Large intestine (tissue), 3 donors: ENCODE results near the gene CLDN9. TPM values are rescaled to one million over a fixed set of nuclear protein-coding genes. Genes with fewer than 3 reads are reported as not detected.

Source experiments
- DNase-seq, 2 donors: peaks; one replicate each; pipeline versions ENCODE4 v3.0.0 to v3.0.0-alpha.2; 2013
- H3K27ac ChIP-seq: one replicate; pipeline ENCODE4 v1.5.1; 2013; ENCODE audit warnings: low read length
- H3K27me3 ChIP-seq: 2 replicates; pipeline ENCODE4 v1.6.1; 2013; ENCODE audit warnings: low read length; ENCODE audit not compliant: control insufficient read depth, insufficient read depth
- H3K36me3 ChIP-seq: 2 replicates; pipeline ENCODE4 v1.6.1; 2013; ENCODE audit warnings: low read length; ENCODE audit not compliant: control insufficient read depth, insufficient read depth
- H3K4me1 ChIP-seq: one replicate; pipeline ENCODE4 v1.6.1; 2013; ENCODE audit warnings: low read length; ENCODE audit not compliant: control insufficient read depth, insufficient read depth
- H3K4me3 ChIP-seq: one replicate; pipeline ENCODE4 v1.5.1; 2013; ENCODE audit warnings: low read length
- H3K9me3 ChIP-seq: one replicate; pipeline ENCODE4 v1.6.1; 2013; ENCODE audit warnings: mild to moderate bottlenecking, low read depth, low read length, moderate library complexity; ENCODE audit not compliant: control insufficient read depth
- whole genome bisulfite sequencing: methylation state at CpG from one replicate; pipeline ENCODE4 v1.1.5; 2013; ENCODE audit warnings: low lambda C conversion rate; ENCODE audit not compliant: insufficient coverage; 5-methylcytosine and 5-hydroxymethylcytosine counted together
- polyA plus RNA-seq: library from polyadenylated mRNA; unstranded; fragments of 120-200 nt; gene quantifications from one replicate; pipeline ENCODE4 v1.2.1, GENCODE V29; 2013

CLDN9 gene
- polyA plus RNA-seq, 1 donor: 5.2 TPM

GRCh38 chr16:2982402-2982801 is 30.3 kb upstream of the CLDN9 start:
- H3K36me3 ChIP-seq: no peaks in the 10 kb centered on the region
- no peak overlapping the region for H3K27ac ChIP-seq
- H3K4me1 ChIP-seq: peaks cover 5% of the 10 kb centered on the region
- DNase-seq: no peak
- H3K9me3 ChIP-seq: no peaks in the 10 kb centered on the region
- no peaks in the 10 kb centered on the region for H3K27me3 ChIP-seq
- H3K4me3 ChIP-seq: no peak overlapping the region
- 87% methylated on average over 3 of the region's 5 CpGs for WGBS

DNA sequence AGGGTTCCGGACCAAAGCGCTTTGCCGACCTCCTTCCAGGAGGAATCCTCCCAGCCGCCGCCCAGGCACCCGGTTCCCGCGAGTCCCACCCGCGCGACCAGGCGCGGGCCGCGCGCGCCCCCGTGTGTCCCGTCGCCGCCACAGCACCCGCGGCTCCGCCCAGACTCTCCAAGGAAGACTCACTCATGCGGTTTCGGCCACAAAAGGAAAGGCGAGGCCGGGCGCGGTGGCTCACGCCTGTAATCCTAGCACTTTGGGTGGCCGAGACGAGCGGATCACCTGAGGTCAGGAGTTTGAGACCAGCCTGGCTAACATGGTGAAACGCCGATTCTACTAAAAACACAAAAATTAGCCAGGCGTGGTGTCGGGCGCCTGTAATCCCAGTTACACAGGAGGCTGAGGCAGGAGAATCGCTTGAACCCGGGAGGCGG is 29.0 kb upstream of the CLDN9 start:
- H3K36me3 ChIP-seq: no peaks in the 10 kb centered on the region
- H3K27ac ChIP-seq: no peak overlapping the region
- H3K27me3 ChIP-seq: no peaks in the 10 kb centered on the region
- DNase-seq: peak; percentile 67 to 75
- H3K9me3 ChIP-seq: no peaks in the 10 kb centered on the region
- no peak overlapping the region for H3K4me3 ChIP-seq
- peaks cover 5% of the 10 kb centered on the region for H3K4me1 ChIP-seq
- WGBS: no CpG with 5 or more reads among the region's 42 CpGs

- H3K36me3 ChIP-seq: no peaks in the 10 kb centered on the region
- H3K9me3 ChIP-seq: no peaks in the 10 kb centered on the region
- no peak overlapping the region for H3K4me3 ChIP-seq
- no peaks in the 10 kb centered on the region for H3K27me3 ChIP-seq
- no peak overlapping the region for H3K27ac ChIP-seq
- DNase-seq: no peak
- peaks cover 5% of the 10 kb centered on the region for H3K4me1 ChIP-seq
- WGBS: no CpG with 5 or more reads among the region's 9 CpGs
Measured at GRCh38 chr16:2985462-2985861, 27.3 kb upstream of the CLDN9 start.

- no peak for DNase-seq
- H3K36me3 ChIP-seq: no peaks in the 10 kb centered on the region
- no peaks in the 10 kb centered on the region for H3K9me3 ChIP-seq
- no peaks in the 10 kb centered on the region for H3K27me3 ChIP-seq
- no CpG with 5 or more reads among the region's 15 CpGs for whole genome bisulfite sequencing
- H3K4me1 ChIP-seq: peaks cover 3% of the 10 kb centered on the region
- no peak overlapping the region for H3K4me3 ChIP-seq
- no peak overlapping the region for H3K27ac ChIP-seq
Measured at GRCh38 chr16:2985893-2986355, 26.8 kb upstream of the CLDN9 start.

DNA sequence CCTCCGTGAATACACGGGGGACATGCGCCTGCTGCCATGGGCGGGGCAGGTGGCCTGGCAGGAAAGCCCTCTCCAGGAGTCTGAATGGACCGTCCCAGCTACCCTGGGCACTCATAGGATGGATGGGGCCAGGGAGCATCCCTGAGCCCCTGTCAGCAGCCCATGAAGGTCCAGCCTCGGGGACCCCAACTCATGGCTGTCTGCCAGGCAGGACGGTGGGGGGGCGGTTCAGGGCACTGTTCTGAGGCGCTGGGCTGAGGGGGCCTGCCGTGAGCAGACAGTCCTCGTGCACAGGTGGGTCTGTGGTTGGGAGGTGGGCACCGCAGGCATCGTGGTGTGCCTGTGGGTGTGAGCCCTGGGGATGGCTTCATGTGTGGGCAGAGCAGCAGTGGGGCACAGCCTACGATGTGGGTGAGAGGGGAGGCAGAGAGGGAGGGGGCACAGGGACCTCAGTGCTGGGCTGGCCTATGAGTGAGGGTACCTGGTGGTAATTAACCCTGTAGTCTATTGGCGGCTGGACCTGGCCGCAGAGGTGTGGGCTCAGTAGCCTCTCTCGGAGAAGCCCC is 26.0 kb upstream of the CLDN9 start:
- Histone ChIP-seq H3K27ac (no peak overlapping the region), H3K27me3 (no peaks in the 10 kb centered on the region), H3K4me1 (no peaks in the 10 kb centered on the region), H3K9me3 (no peaks in the 10 kb centered on the region), H3K36me3 (no peaks in the 10 kb centered on the region), H3K4me3 (no peak overlapping the region)
- no CpG with 5 or more reads among the region's 17 CpGs for WGBS
- no peak for DNase-seq

GRCh38 chr16:2987286-2987685 is 25.4 kb upstream of the CLDN9 start:
- DNase-seq: no peak
- no peak overlapping the region for H3K27ac ChIP-seq
- no peak overlapping the region for H3K4me3 ChIP-seq
- no peaks in the 10 kb centered on the region for H3K27me3 ChIP-seq
- no CpG with 5 or more reads among the region's 9 CpGs for WGBS
- H3K9me3 ChIP-seq: no peaks in the 10 kb centered on the region
- no peaks in the 10 kb centered on the region for H3K4me1 ChIP-seq
- no peaks in the 10 kb centered on the region for H3K36me3 ChIP-seq

GRCh38 chr16:2987833-2988232 is 24.9 kb upstream of the CLDN9 start:
- Histone ChIP-seq H3K27ac (no peak overlapping the region), H3K27me3 (no peaks in the 10 kb centered on the region), H3K9me3 (no peaks in the 10 kb centered on the region), H3K36me3 (no peaks in the 10 kb centered on the region), H3K4me3 (no peak overlapping the region), H3K4me1 (no peaks in the 10 kb centered on the region)
- no peak for DNase-seq
- WGBS: no CpG with 5 or more reads among the region's 8 CpGs

DNA sequence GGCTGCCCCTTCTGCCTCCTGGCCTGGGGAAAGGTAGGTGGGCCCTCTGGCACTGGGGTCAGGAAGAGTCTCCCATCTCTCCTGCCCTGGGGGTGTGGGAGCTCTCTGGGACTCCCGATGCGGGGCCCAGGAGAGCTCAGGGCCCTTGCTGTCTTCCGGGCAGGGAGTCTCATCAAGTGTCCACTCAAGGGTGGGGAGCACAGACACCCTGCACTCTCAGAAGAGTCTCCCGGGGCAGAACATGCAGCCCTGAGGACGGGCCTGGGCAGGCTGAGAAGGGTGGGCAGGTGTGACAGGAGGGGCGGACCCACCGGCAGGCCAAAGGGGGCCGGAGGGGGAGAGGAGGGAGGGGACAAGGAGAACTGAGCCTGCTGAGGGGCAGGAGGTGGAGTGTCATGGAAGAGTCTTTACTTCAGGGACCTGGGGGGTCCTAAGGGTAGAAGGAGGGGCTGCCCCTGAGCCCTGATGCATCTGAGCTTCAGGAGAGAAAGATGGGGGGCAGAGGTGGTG is 24.1 kb upstream of the CLDN9 start:
- Histone ChIP-seq H3K36me3 (no peaks in the 10 kb centered on the region), H3K9me3 (no peaks in the 10 kb centered on the region), H3K4me1 (no peaks in the 10 kb centered on the region), H3K27me3 (no peaks in the 10 kb centered on the region), H3K4me3 (no peak overlapping the region), H3K27ac (no peak overlapping the region)
- DNase-seq: no peak
- no CpG with 5 or more reads among the region's 8 CpGs for WGBS

- no peak for DNase-seq
- no peaks in the 10 kb centered on the region for H3K36me3 ChIP-seq
- no peaks in the 10 kb centered on the region for H3K9me3 ChIP-seq
- H3K27me3 ChIP-seq: no peaks in the 10 kb centered on the region
- WGBS: no CpG with 5 or more reads among the region's 10 CpGs
- H3K4me3 ChIP-seq: no peak overlapping the region
- no peak overlapping the region for H3K27ac ChIP-seq
- H3K4me1 ChIP-seq: no peaks in the 10 kb centered on the region
Measured at GRCh38 chr16:2990891-2991290, 21.8 kb upstream of the CLDN9 start.

DNA sequence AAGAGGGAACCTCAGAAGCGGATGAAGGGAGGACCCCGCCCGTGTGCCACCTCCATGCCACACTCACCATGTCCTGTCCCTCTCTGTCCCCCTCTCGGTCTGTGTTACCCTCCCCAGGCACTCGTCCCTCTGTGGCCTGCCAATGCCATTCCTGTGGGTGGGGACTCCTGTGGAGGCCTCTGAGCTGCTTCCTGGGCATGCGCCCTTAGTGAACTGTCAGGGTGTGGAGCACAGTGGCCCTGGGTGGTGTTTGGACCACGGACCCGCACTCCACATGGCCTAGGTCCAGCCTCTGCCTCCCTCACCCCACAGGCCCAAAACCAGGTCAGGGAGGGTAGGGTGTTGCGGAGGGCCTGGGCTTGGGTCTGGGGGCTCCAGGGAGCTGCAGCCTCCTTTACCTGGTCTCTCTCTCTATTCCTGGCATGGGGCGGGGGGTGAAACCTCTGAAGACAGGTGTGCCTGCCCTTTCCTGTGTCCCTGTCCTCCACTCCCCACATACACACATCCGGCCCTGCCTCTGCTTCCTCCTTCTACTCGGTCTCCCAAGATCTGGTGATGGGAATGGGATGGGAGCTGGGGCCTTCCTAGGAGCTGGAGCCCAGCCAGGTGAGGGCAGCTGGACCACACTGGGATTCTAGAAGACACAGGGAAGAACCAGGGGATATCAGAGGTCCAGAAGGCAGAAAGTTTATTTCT is 21.0 kb upstream of the CLDN9 start:
- Histone ChIP-seq H3K27me3 (no peaks in the 10 kb centered on the region), H3K36me3 (no peaks in the 10 kb centered on the region), H3K4me3 (no peak overlapping the region), H3K27ac (no peak overlapping the region), H3K9me3 (no peaks in the 10 kb centered on the region), H3K4me1 (no peaks in the 10 kb centered on the region)
- no peak for DNase-seq
- no CpG with 5 or more reads among the region's 12 CpGs for WGBS
